Pulmonary artery endothelial cell (primary cell): ENCODE data around the gene ZNF300. TPM values are rescaled to one million over a fixed set of nuclear protein-coding genes. Genes with fewer than 3 reads are reported as not detected.
"Not testable (repeated sequence)": the region's sequence is repeated elsewhere in the genome, so short reads cannot be mapped to it uniquely, and the experiment has no call there.

Source experiments
- DNase-seq: peaks from one replicate; pipeline ENCODE4 v3.0.0-alpha.2; 2011; ENCODE audit warnings: low read depth, low spot score
- total RNA-seq: library from RNA; depleted of rRNA; stranded (reverse); fragments of >200 nt; gene quantifications from 2 replicates; pipeline ENCODE4 v1.2.3, GENCODE V29; 2014

ZNF300 gene
- total RNA-seq, 1 donor from 2014 or later: 4.4 TPM

DNA sequence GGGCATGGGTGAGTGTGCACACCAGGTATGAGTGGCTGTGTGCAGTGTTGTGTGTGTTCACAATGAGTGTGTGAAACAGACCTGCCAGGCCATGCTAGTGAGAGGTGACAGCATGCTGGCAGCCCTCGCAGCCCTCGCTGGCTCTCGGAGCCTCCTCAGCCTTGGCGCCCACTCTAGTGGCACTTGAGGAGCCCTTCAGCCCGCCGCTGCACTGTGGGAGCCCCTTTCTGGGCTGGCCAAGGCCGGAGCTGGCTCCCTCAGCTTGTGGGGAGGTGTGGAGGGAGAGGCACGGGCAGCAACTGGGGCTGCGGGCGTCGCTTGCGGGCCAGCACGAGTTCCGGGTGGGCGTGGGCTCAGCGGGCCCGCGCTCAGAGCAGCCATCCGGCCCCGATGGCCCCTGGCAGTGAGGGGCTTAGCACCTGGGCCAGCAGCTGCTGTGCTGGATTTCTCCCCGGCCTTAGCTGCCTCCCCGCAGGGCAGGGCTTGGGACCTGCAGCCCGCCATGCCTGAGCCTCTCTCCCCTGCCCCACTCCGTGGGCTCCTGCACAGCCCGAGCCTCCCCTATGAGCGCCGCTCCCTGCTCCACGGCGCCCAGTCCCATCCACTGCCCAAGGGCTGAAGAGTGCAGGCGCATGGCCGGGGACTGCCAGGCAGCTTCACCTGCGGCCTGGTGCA, 59.5 kb downstream of the ZNF300 start:
- not testable (repeated sequence) for DNase-seq

Other genes with a start within 250 kb of the ZNF300 start
- gene MYOZ3, start 243.7 kb downstream of the ZNF300 start, total RNA-seq: 0.25 and 0.59 TPM in 2 replicates
- gene RBM22, start 203.9 kb downstream of the ZNF300 start, total RNA-seq: 18.9 and 26.3 TPM in 2 replicates
- gene DCTN4, start 146.0 kb downstream of the ZNF300 start, total RNA-seq: 29.9 and 34.8 TPM in 2 replicates
- gene SMIM3, start 126.2 kb downstream of the ZNF300 start, total RNA-seq: 1.3 and 6.5 TPM in 2 replicates
- gene IRGM, start 58.5 kb downstream of the ZNF300 start, total RNA-seq: not detected in 2 replicates
- gene GPX3, start 115.6 kb upstream of the ZNF300 start, total RNA-seq: 6.3 and 8.5 TPM in 2 replicates
- 87.9 and 93.7 TPM in 2 replicates for gene TNIP1, start 176.1 kb upstream of the ZNF300 start, total RNA-seq